Stimulated activated CD4-positive, alpha-beta T cell treated with anti-CD3 and anti-CD28 coated beads, Interleukin-2, amount 100 ng/mL, for 4 hours (primary cell): ENCODE results near the gene C2orf74.
"Not testable (repeated sequence)": the region's sequence is repeated elsewhere in the genome, so short reads cannot be mapped to it uniquely, and the experiment has no call there.

ENCODE experiments used
- DNase-seq: peaks from one replicate; pipeline ENCODE4 v3.0.0-alpha.2; 2020; ENCODE audit warnings: low read depth

Gene C2orf74

GRCh38 chr2:61161888-61162287 lies at the start of gene C2orf74:
Gene C2orf74 (plus strand): TSS chr2:61162188. CDS start chr2:61162515, 327 bp downstream.
- DNase-seq: no peak

GRCh38 chr2:61114147-61114546 lies 47.8 kb upstream of the C2orf74 start:
- no peak for DNase-seq

GRCh38 chr2:61116302-61116701 lies 45.7 kb upstream of the C2orf74 start:
- DNase-seq: no peak

GRCh38 chr2:61117534-61117933 lies 44.5 kb upstream of the C2orf74 start:
- no peak for DNase-seq

- DNase-seq: no peak
Observed at GRCh38 chr2:61125123-61125710, 36.8 kb upstream of the C2orf74 start.

- no peak for DNase-seq
Observed at GRCh38 chr2:61125798-61126197, 36.2 kb upstream of the C2orf74 start.

- not testable (repeated sequence) for DNase-seq
Observed at GRCh38 chr2:61128122-61128521, 33.9 kb upstream of the C2orf74 start.

- DNase-seq: no peak
Observed at GRCh38 chr2:61134141-61134540, 27.8 kb upstream of the C2orf74 start.

- DNase-seq: no peak
Observed at GRCh38 chr2:61135510-61135909, 26.5 kb upstream of the C2orf74 start.

- DNase-seq: no peak
Observed at GRCh38 chr2:61138859-61139258, 23.1 kb upstream of the C2orf74 start.

GRCh38 chr2:61141151-61141550 lies 20.8 kb upstream of the C2orf74 start:
- DNase-seq: no peak

- DNase-seq: peak; percentile 91
Observed at GRCh38 chr2:61144697-61145268, 17.2 kb upstream of the C2orf74 start.

- DNase-seq: no peak
Observed at GRCh38 chr2:61145990-61146389, 16.0 kb upstream of the C2orf74 start.

- DNase-seq: not testable (repeated sequence)
Observed at GRCh38 chr2:61148091-61148490, 13.9 kb upstream of the C2orf74 start.

- DNase-seq: no peak
Observed at GRCh38 chr2:61149074-61149473, 12.9 kb upstream of the C2orf74 start.

GRCh38 chr2:61151436-61151835 lies 10.6 kb upstream of the C2orf74 start:
- no peak for DNase-seq

GRCh38 chr2:61157371-61158003 lies 4.5 kb upstream of the C2orf74 start:
- no peak for DNase-seq

- no peak for DNase-seq
Observed at GRCh38 chr2:61158356-61158955, 3.5 kb upstream of the C2orf74 start.

- no peak for DNase-seq
Observed at GRCh38 chr2:61162721-61163120, 733 bp downstream of the C2orf74 start.

- DNase-seq: not testable (repeated sequence)
Observed at GRCh38 chr2:61165082-61165481, 3.1 kb downstream of the C2orf74 start.

GRCh38 chr2:61165946-61166345 lies 4.0 kb downstream of the C2orf74 start:
- DNase-seq: no peak

- DNase-seq: no peak
Observed at GRCh38 chr2:61167579-61167978, 5.6 kb downstream of the C2orf74 start.

- no peak for DNase-seq
Observed at GRCh38 chr2:61172671-61173070, 10.7 kb downstream of the C2orf74 start.
